Astrocyte (in vitro differentiated cells and primary cell): Measurements from ENCODE around the gene GIMAP1. TPM values are rescaled to one million over a fixed set of nuclear protein-coding genes. Genes with fewer than 3 reads are reported as not detected.
"Not testable (repeated sequence)": the region's sequence is repeated elsewhere in the genome, so short reads cannot be mapped to it uniquely, and the experiment has no call there.

Source experiments
- DNase-seq: peaks from one replicate; pipeline ENCODE4 v3.0.0-alpha.2; 2010; ENCODE audit warnings: low read depth
- FAIRE-seq: peaks from 2 replicates; lab custom pipeline; 2011; peaks lifted over from hg19 to GRCh38; lab: Jason Lieb, UNC
- H2AFZ ChIP-seq: 2 replicates; pipeline ENCODE4 v1.6.0; 2012; ENCODE audit warnings: low read depth, low read length, inconsistent platforms
- H3K27ac ChIP-seq: 2 replicates; pipeline ENCODE4 v1.5.1; 2011; ENCODE audit warnings: low read depth, low read length, inconsistent platforms
- H3K27me3 ChIP-seq: 2 replicates; pipeline ENCODE4 v1.6.0; 2011; ENCODE audit warnings: low read length, inconsistent platforms; ENCODE audit not compliant: insufficient read depth
- H3K36me3 ChIP-seq: 2 replicates; pipeline ENCODE4 v1.5.1; 2011; ENCODE audit warnings: low read length, inconsistent platforms; ENCODE audit not compliant: insufficient read depth
- H3K4me1 ChIP-seq: 2 replicates; pipeline ENCODE4 v1.5.1; 2011; ENCODE audit warnings: low read length, inconsistent platforms; ENCODE audit not compliant: insufficient read depth
- H3K4me2 ChIP-seq: 2 replicates; pipeline ENCODE4 v1.6.0; 2012; ENCODE audit warnings: low read length, inconsistent platforms
- H3K4me3 ChIP-seq: 2 replicates; pipeline ENCODE4 v1.5.1; 2011; ENCODE audit warnings: low read depth, mild to moderate bottlenecking, low read length, inconsistent platforms; ENCODE audit not compliant: insufficient read depth
- H3K79me2 ChIP-seq: 2 replicates; pipeline ENCODE4 v1.6.0; 2012; ENCODE audit warnings: mild to moderate bottlenecking, low read length, inconsistent platforms; ENCODE audit not compliant: insufficient read depth
- H3K9ac ChIP-seq: 2 replicates; pipeline ENCODE4 v1.6.0; 2012; ENCODE audit warnings: mild to moderate bottlenecking, low read length, inconsistent platforms
- H3K9me3 ChIP-seq: 2 replicates; pipeline ENCODE4 v1.5.1; 2012; ENCODE audit warnings: low read depth, mild to moderate bottlenecking, low read length, inconsistent platforms; ENCODE audit not compliant: insufficient read depth
- H4K20me1 ChIP-seq: 2 replicates; pipeline ENCODE4 v1.6.0; 2012; ENCODE audit warnings: low read length, inconsistent platforms; ENCODE audit not compliant: insufficient read depth
- H3K27ac Mint-ChIP-seq: one replicate; pipeline ENCODE4 v1.8.0; 2021; ENCODE audit warnings: mild to moderate bottlenecking, mixed read lengths; ENCODE audit not compliant: unreplicated experiment
- H3K27me3 Mint-ChIP-seq: one replicate; pipeline ENCODE4 v1.8.0; 2021; ENCODE audit warnings: low read depth, mixed read lengths; ENCODE audit not compliant: unreplicated experiment
- H3K36me3 Mint-ChIP-seq: one replicate; pipeline ENCODE4 v1.8.0; 2021; ENCODE audit warnings: low read depth, mixed read lengths; ENCODE audit not compliant: unreplicated experiment
- H3K4me1 Mint-ChIP-seq: one replicate; pipeline ENCODE4 v1.8.0; 2021; ENCODE audit warnings: low read depth, mixed read lengths; ENCODE audit not compliant: unreplicated experiment
- H3K4me3 Mint-ChIP-seq: one replicate; pipeline ENCODE4 v1.8.0; 2021; ENCODE audit warnings: mild to moderate bottlenecking, moderate library complexity, mixed read lengths; ENCODE audit not compliant: unreplicated experiment
- H3K9me3 Mint-ChIP-seq: one replicate; pipeline ENCODE4 v1.8.0; 2021; ENCODE audit warnings: mild to moderate bottlenecking, mixed read lengths; ENCODE audit not compliant: unreplicated experiment
- EZH2 ChIP-seq: IDR thresholded peaks from 2 replicates; pipeline ENCODE4 v1.6.1; 2012; ENCODE audit warnings: mild to moderate bottlenecking, low read length, inconsistent platforms; ENCODE audit not compliant: insufficient read depth
- total RNA-seq: library from RNA; stranded (reverse); gene quantifications from 2 replicates; pipeline ENCODE4 v1.2.1, GENCODE V29; 2021
- TF ChIP-seq, protein P1 (sequence below): IDR thresholded peaks from 2 replicates; pipeline ENCODE4 v1.5.1; 2011; ENCODE audit warnings: low read depth, mild to moderate bottlenecking, inconsistent platforms, low read length, moderate library complexity; ENCODE audit not compliant: insufficient read depth

The GIMAP1 gene
- total RNA-seq, 1 donor from 2014 or later = not detected

DNA sequence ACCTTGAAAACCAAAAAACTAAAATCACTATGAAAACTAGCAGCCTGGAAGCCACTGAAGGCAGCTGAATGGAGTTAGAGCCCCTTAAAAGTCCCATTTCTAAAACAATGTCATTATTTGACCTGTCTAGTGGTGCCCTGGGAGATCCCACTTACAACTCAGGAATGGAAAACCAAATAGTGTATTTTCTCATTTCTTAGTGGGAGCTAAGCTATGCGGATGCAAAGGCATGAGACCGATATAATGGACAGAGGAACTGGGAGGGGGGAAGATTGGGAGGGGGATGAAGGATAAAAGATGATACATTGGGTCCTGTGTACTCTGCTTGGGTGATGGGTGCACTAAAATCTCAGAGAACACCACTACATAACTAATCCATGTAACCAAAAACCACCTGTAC is 40.7 kb upstream of the GIMAP1 start:
- Mint-ChIP-seq H3K27ac (no peak overlapping the region), H3K36me3 (no peaks in the 10 kb centered on the region), H3K4me1 (peaks cover 9% of the 10 kb centered on the region), H3K27me3 (peaks cover 5% of the 10 kb centered on the region), H3K4me3 (no peak overlapping the region), H3K9me3 (peaks cover 4% of the 10 kb centered on the region)
- TF ChIP-seq, protein P1, sequence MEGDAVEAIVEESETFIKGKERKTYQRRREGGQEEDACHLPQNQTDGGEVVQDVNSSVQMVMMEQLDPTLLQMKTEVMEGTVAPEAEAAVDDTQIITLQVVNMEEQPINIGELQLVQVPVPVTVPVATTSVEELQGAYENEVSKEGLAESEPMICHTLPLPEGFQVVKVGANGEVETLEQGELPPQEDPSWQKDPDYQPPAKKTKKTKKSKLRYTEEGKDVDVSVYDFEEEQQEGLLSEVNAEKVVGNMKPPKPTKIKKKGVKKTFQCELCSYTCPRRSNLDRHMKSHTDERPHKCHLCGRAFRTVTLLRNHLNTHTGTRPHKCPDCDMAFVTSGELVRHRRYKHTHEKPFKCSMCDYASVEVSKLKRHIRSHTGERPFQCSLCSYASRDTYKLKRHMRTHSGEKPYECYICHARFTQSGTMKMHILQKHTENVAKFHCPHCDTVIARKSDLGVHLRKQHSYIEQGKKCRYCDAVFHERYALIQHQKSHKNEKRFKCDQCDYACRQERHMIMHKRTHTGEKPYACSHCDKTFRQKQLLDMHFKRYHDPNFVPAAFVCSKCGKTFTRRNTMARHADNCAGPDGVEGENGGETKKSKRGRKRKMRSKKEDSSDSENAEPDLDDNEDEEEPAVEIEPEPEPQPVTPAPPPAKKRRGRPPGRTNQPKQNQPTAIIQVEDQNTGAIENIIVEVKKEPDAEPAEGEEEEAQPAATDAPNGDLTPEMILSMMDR = no peak
- TF ChIP-seq EZH2 = no peak
- Histone ChIP-seq H3K4me1 (no peaks in the 10 kb centered on the region), H3K4me2 (no peak overlapping the region), H3K27ac (no peak overlapping the region), H3K79me2 (no peaks in the 10 kb centered on the region), H3K27me3 (no peaks in the 10 kb centered on the region), H3K9me3 (no peaks in the 10 kb centered on the region), H4K20me1 (no peaks in the 10 kb centered on the region), H3K4me3 (no peak overlapping the region), H2AFZ (no peak overlapping the region), H3K9ac (no peak overlapping the region), H3K36me3 (no peaks in the 10 kb centered on the region)
- DNase-seq (no peak), FAIRE-seq (no peak)

DNA sequence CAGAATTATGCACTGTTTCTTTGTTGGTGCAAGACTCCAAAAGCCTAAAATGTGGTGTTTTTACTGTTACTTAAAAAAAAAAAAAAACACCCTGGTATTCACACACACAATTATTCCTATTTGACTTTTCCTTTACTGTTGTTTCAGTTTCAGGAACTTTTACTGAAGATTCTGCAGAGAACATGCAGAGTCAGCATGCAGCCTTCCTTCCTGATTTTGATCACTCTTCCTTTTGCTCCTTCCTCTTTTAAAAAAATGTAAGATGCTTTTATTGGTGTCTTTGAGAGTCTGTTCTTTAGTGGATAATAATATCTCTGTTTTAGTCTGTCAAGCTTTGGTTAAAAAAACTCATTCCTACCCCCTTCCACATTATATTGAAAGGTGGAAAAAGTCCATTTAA is 40.1 kb upstream of the GIMAP1 start:
- H3K4me2 ChIP-seq, H3K27me3 Mint-ChIP-seq, H3K36me3 ChIP-seq, H3K27ac ChIP-seq, H3K9me3 ChIP-seq, H4K20me1 ChIP-seq, FAIRE-seq, H3K79me2 ChIP-seq, H3K4me3 ChIP-seq, H3K27me3 ChIP-seq, H3K36me3 Mint-ChIP-seq, H3K9ac ChIP-seq, DNase-seq, H3K27ac Mint-ChIP-seq, H3K4me1 Mint-ChIP-seq, H3K9me3 Mint-ChIP-seq, H3K4me1 ChIP-seq, H2AFZ ChIP-seq, H3K4me3 Mint-ChIP-seq: not testable (repeated sequence)

DNA sequence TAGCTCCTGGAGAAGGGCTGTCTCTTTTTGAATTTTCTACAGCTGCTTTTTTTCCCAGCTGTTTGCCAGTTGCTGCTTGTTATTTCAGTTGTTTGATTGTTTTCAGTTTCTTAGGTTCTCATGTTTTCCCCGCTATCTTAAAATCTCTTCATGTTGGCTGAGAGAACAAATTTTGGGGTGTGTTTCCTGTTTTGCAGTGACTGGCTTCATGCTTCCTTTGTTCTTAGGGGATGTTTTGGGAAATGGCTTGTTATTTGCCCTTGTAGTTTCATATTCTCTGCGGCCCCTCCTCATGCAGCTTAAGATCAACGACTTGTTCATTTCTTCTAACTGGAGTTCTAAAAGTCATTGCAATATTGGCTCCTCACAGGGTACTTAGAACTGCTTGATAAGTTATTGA is 39.6 kb upstream of the GIMAP1 start:
- not testable (repeated sequence) for H2AFZ ChIP-seq, H3K9me3 ChIP-seq, H3K27me3 Mint-ChIP-seq, H3K36me3 Mint-ChIP-seq, H3K4me1 ChIP-seq, H3K4me2 ChIP-seq, H3K27ac Mint-ChIP-seq, DNase-seq, H3K9me3 Mint-ChIP-seq, H3K9ac ChIP-seq, H4K20me1 ChIP-seq, H3K4me1 Mint-ChIP-seq, FAIRE-seq, H3K36me3 ChIP-seq, H3K4me3 ChIP-seq, H3K79me2 ChIP-seq, H3K4me3 Mint-ChIP-seq, H3K27me3 ChIP-seq, H3K27ac ChIP-seq

DNA sequence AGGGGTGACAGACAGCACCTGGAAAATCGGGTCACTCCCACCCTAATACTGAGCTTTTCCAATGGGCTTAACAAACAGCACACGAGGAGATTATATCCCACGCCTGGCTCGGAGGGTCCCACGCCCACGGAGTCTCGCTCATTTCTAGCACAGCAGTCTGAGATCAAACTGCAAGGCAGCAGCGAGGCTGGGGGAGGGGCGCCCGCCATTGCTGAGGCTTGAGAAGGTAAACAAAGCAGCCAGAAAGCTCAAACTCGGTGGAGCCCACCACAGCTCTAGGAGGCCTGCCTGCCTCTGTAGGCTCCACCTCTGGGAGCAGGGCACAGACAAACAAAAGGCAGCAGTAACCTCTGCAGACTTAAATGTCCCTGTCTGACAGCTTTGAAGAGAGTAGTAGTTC is 37.8 kb upstream of the GIMAP1 start:
- H3K4me3 Mint-ChIP-seq, H3K27ac ChIP-seq, H3K4me2 ChIP-seq, H3K9me3 ChIP-seq, H3K4me1 Mint-ChIP-seq, FAIRE-seq, H3K4me1 ChIP-seq, H3K36me3 ChIP-seq, H3K9ac ChIP-seq, H3K27ac Mint-ChIP-seq, H3K27me3 ChIP-seq, H2AFZ ChIP-seq, H3K36me3 Mint-ChIP-seq, H3K4me3 ChIP-seq, H3K79me2 ChIP-seq, H4K20me1 ChIP-seq, H3K9me3 Mint-ChIP-seq, H3K27me3 Mint-ChIP-seq, DNase-seq: not testable (repeated sequence)

DNA sequence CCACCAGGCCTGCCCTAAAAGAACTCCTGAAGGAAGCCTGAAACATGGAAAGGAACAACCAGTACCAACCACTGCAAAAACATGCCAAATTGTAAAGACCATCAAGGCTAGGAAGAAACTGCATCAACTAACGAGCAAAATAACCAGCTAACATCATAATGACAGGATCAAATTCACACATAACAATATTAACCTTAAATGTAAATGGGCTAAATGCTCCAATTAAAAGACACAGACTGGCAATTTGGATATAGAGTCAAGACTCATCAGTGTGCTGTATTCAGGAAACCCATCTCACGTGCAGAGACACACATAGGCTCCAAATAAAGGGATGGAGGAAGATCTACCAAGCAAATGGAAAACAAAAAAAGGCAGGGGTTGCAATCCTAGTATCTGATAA is 36.0 kb upstream of the GIMAP1 start:
- not testable (repeated sequence) for DNase-seq, H3K4me1 Mint-ChIP-seq, H3K27ac Mint-ChIP-seq, H3K27me3 Mint-ChIP-seq, H3K36me3 ChIP-seq, H3K36me3 Mint-ChIP-seq, H3K9me3 ChIP-seq, H3K4me1 ChIP-seq, H3K4me3 ChIP-seq, H3K9ac ChIP-seq, H3K4me2 ChIP-seq, H3K4me3 Mint-ChIP-seq, FAIRE-seq, H3K27me3 ChIP-seq, H2AFZ ChIP-seq, H3K9me3 Mint-ChIP-seq, H4K20me1 ChIP-seq, H3K79me2 ChIP-seq, H3K27ac ChIP-seq
